ENCODE measurements around the gene OR1F1.

Gene OR1F1

GRCh38 chr16:3144321-3144983 lies 43.6 kb upstream of the OR1F1 start:
- Histone ChIP-seq H3K27ac (no peak overlapping the region), H3K4me3 (ENCODE audit: low read depth, low read length) (no peak overlapping the region), H3K36me3 (replicated peaks) (peaks cover 16% of the 10 kb centered on the region), H3K27me3 (replicated peaks) (no peaks in the 10 kb centered on the region)
- in situ Hi-C loops (cut with HindIII; ENCODE audit: low pct_ligation_motif_present, low sequenced_read_pairs), result no loop called here
- TF ChIP-seq CTCF (IDR thresholded peaks at IDR 0.05; ENCODE audit: low read depth, low read length, missing control alignments), result no peak
- DNase-seq, result no peak

GRCh38 chr16:3145151-3145550 lies 42.9 kb upstream of the OR1F1 start:
- no peaks in the 10 kb centered on the region for H3K27me3 ChIP-seq (replicated peaks)
- in situ Hi-C loops (cut with HindIII; ENCODE audit: low pct_ligation_motif_present, low sequenced_read_pairs), result no loop called here
- DNase-seq, result no peak

GRCh38 chr16:3145660-3146059 lies 42.3 kb upstream of the OR1F1 start:
- H3K36me3 ChIP-seq (replicated peaks), result peaks cover 16% of the 10 kb centered on the region
- no peaks in the 10 kb centered on the region for H3K27me3 ChIP-seq (replicated peaks)
- H3K27ac ChIP-seq, result no peak overlapping the region
- in situ Hi-C loops (cut with HindIII; ENCODE audit: low pct_ligation_motif_present, low sequenced_read_pairs), result no loop called here
- no peak for TF ChIP-seq CTCF (IDR thresholded peaks at IDR 0.05; ENCODE audit: low read depth, low read length, missing control alignments)
- no peak for DNase-seq
- no peak overlapping the region for H3K4me3 ChIP-seq (ENCODE audit: low read depth, low read length)

More at GRCh38 chr16:3145151-3145550, 42.9 kb upstream of the OR1F1 start:
- H3K4me3 ChIP-seq (ENCODE audit: low read depth, low read length), result no peak overlapping the region
- H3K36me3 ChIP-seq (replicated peaks), result peaks cover 16% of the 10 kb centered on the region
- H3K27ac ChIP-seq, result no peak overlapping the region
- TF ChIP-seq CTCF (IDR thresholded peaks at IDR 0.05; ENCODE audit: low read depth, low read length, missing control alignments), result no peak

GRCh38 chr16:3147046-3147756 lies 40.8 kb upstream of the OR1F1 start:
- no peak for DNase-seq
- peaks cover 4% of the 10 kb centered on the region for H3K36me3 ChIP-seq (replicated peaks)
- in situ Hi-C loops (cut with HindIII; ENCODE audit: low pct_ligation_motif_present, low sequenced_read_pairs), result no loop called here
- no peak overlapping the region for H3K27ac ChIP-seq
- no peaks in the 10 kb centered on the region for H3K27me3 ChIP-seq (replicated peaks)
- no peak for TF ChIP-seq CTCF (IDR thresholded peaks at IDR 0.05; ENCODE audit: low read depth, low read length, missing control alignments)
- no peak overlapping the region for H3K4me3 ChIP-seq (ENCODE audit: low read depth, low read length)

- no peak overlapping the region for H3K4me3 ChIP-seq (ENCODE audit: low read depth, low read length)
- H3K27ac ChIP-seq, result no peak overlapping the region
- H3K27me3 ChIP-seq (replicated peaks), result no peaks in the 10 kb centered on the region
- no peaks in the 10 kb centered on the region for H3K36me3 ChIP-seq (replicated peaks)
- no peak for DNase-seq
- no peak for TF ChIP-seq CTCF (IDR thresholded peaks at IDR 0.05; ENCODE audit: low read depth, low read length, missing control alignments)
- in situ Hi-C loops (cut with HindIII; ENCODE audit: low pct_ligation_motif_present, low sequenced_read_pairs), result no loop called here
Observed at GRCh38 chr16:3147757-3148104, 40.3 kb upstream of the OR1F1 start.

Measured in brain microvascular endothelial cell (primary cell).